Mononuclear cell (primary cell): Measurements from ENCODE around the gene FGA. TPM values are rescaled to one million over a fixed set of nuclear protein-coding genes. Genes with fewer than 3 reads are reported as not detected.

Source experiments
- H3K27me3 ChIP-seq: 2 replicates; pipeline ENCODE4 v1.6.0; 2011; ENCODE audit warnings: low read length, control low read depth; ENCODE audit not compliant: insufficient read depth
- H3K4me1 ChIP-seq: 2 replicates; pipeline ENCODE4 v1.5.1; 2011; ENCODE audit warnings: mild to moderate bottlenecking, low read length, control low read depth; ENCODE audit not compliant: insufficient read depth
- H3K4me3 ChIP-seq: 2 replicates; pipeline ENCODE4 v1.5.1; 2011; ENCODE audit warnings: mild to moderate bottlenecking, low read length, moderate library complexity
- H3K9me3 ChIP-seq: 2 replicates; pipeline ENCODE4 v1.5.1; 2011; ENCODE audit warnings: low read depth, mild to moderate bottlenecking, control low read depth, low read length
- total RNA-seq: library from RNA; depleted of rRNA; stranded (reverse); fragments of >200 nt; gene quantifications from one replicate; pipeline ENCODE4 v1.2.3, GENCODE V29; 2012

The FGA gene
- not detected for total RNA-seq

- Histone ChIP-seq H3K9me3 (no peaks in the 10 kb centered on the region), H3K4me1 (no peaks in the 10 kb centered on the region), H3K4me3 (no peak within 1 kb of the TSS), H3K27me3 (no peaks in the 10 kb centered on the region)
Measured at GRCh38 chr4:154590329-154591006, at the start of gene FGA. TSS of gene FGA (minus strand) at chr4:154590742. CDS start at chr4:154590687, 55 bp downstream.

- no peaks in the 10 kb centered on the region for H3K4me1 ChIP-seq
- H3K9me3 ChIP-seq = no peaks in the 10 kb centered on the region
- peaks cover 9% of the 10 kb centered on the region for H3K27me3 ChIP-seq
- no peak overlapping the region for H3K4me3 ChIP-seq
Measured at GRCh38 chr4:154634058-154634457, 43.5 kb upstream of the FGA start.

GRCh38 chr4:154631828-154632227, 41.3 kb upstream of the FGA start:
- peaks cover 4% of the 10 kb centered on the region for H3K4me1 ChIP-seq
- H3K4me3 ChIP-seq = no peak overlapping the region
- peaks cover 16% of the 10 kb centered on the region for H3K27me3 ChIP-seq
- no peaks in the 10 kb centered on the region for H3K9me3 ChIP-seq

- peaks cover 4% of the 10 kb centered on the region for H3K4me1 ChIP-seq
- H3K4me3 ChIP-seq = no peak overlapping the region
Measured at GRCh38 chr4:154630324-154630723, 39.8 kb upstream of the FGA start.

GRCh38 chr4:154626793-154627484, 36.4 kb upstream of the FGA start:
- H3K27me3 ChIP-seq = peaks cover 29% of the 10 kb centered on the region
- H3K9me3 ChIP-seq = no peaks in the 10 kb centered on the region
- H3K4me1 ChIP-seq = peaks cover 4% of the 10 kb centered on the region
- no peak overlapping the region for H3K4me3 ChIP-seq

More at GRCh38 chr4:154630324-154630723, 39.8 kb upstream of the FGA start:
- no peaks in the 10 kb centered on the region for H3K9me3 ChIP-seq
- H3K27me3 ChIP-seq = peaks cover 26% of the 10 kb centered on the region

GRCh38 chr4:154625971-154626370, 35.4 kb upstream of the FGA start:
- H3K27me3 ChIP-seq = peaks cover 28% of the 10 kb centered on the region
- no peaks in the 10 kb centered on the region for H3K9me3 ChIP-seq
- peaks cover 4% of the 10 kb centered on the region for H3K4me1 ChIP-seq
- no peak overlapping the region for H3K4me3 ChIP-seq

- Histone ChIP-seq H3K27me3 (peaks cover 20% of the 10 kb centered on the region), H3K9me3 (no peaks in the 10 kb centered on the region), H3K4me1 (peaks cover 4% of the 10 kb centered on the region), H3K4me3 (no peak overlapping the region)
Measured at GRCh38 chr4:154623995-154624394, 33.5 kb upstream of the FGA start.

- Histone ChIP-seq H3K27me3 (peaks cover 20% of the 10 kb centered on the region), H3K4me3 (no peak overlapping the region), H3K4me1 (peaks cover 4% of the 10 kb centered on the region), H3K9me3 (no peaks in the 10 kb centered on the region)
Measured at GRCh38 chr4:154623436-154623835, 32.9 kb upstream of the FGA start.

GRCh38 chr4:154622598-154622997, 32.1 kb upstream of the FGA start:
- Histone ChIP-seq H3K4me1 (peaks cover 4% of the 10 kb centered on the region), H3K4me3 (no peak overlapping the region), H3K27me3 (peaks cover 20% of the 10 kb centered on the region), H3K9me3 (no peaks in the 10 kb centered on the region)

GRCh38 chr4:154620111-154620510, 29.6 kb upstream of the FGA start:
- Histone ChIP-seq H3K4me3 (no peak overlapping the region), H3K4me1 (no peaks in the 10 kb centered on the region), H3K9me3 (no peaks in the 10 kb centered on the region), H3K27me3 (peaks cover under 1% of the 10 kb centered on the region)

- H3K4me1 ChIP-seq = no peaks in the 10 kb centered on the region
- no peaks in the 10 kb centered on the region for H3K9me3 ChIP-seq
- no peak overlapping the region for H3K4me3 ChIP-seq
- H3K27me3 ChIP-seq = no peaks in the 10 kb centered on the region
Measured at GRCh38 chr4:154618708-154619315, 28.3 kb upstream of the FGA start.

- no peaks in the 10 kb centered on the region for H3K4me1 ChIP-seq
- no peaks in the 10 kb centered on the region for H3K27me3 ChIP-seq
- no peaks in the 10 kb centered on the region for H3K9me3 ChIP-seq
- H3K4me3 ChIP-seq = no peak overlapping the region
Measured at GRCh38 chr4:154617820-154618317, 27.3 kb upstream of the FGA start.

GRCh38 chr4:154616731-154617130, 26.2 kb upstream of the FGA start:
- H3K4me1 ChIP-seq = no peaks in the 10 kb centered on the region
- H3K9me3 ChIP-seq = no peaks in the 10 kb centered on the region
- H3K27me3 ChIP-seq = no peaks in the 10 kb centered on the region
- H3K4me3 ChIP-seq = no peak overlapping the region

GRCh38 chr4:154616287-154616686, 25.7 kb upstream of the FGA start:
- Histone ChIP-seq H3K4me3 (no peak overlapping the region), H3K4me1 (no peaks in the 10 kb centered on the region), H3K9me3 (no peaks in the 10 kb centered on the region), H3K27me3 (no peaks in the 10 kb centered on the region)

- Histone ChIP-seq H3K9me3 (no peaks in the 10 kb centered on the region), H3K27me3 (peaks cover 2% of the 10 kb centered on the region), H3K4me3 (no peak overlapping the region), H3K4me1 (no peaks in the 10 kb centered on the region)
Measured at GRCh38 chr4:154615211-154615610, 24.7 kb upstream of the FGA start.
